Measurements from ENCODE around the gene UST.

- no peak for TF ChIP-seq CTCF (IDR thresholded peaks at IDR 0.05)
- no peak for TF ChIP-seq POLR2A (IDR thresholded peaks at IDR 0.05)
Observed at GRCh38 chr6:149044528-149044927, 297.7 kb downstream of the UST start.

All from esophagus squamous epithelium (tissue), 4 donors.